ENCODE results near the gene NRXN2.

DNA sequence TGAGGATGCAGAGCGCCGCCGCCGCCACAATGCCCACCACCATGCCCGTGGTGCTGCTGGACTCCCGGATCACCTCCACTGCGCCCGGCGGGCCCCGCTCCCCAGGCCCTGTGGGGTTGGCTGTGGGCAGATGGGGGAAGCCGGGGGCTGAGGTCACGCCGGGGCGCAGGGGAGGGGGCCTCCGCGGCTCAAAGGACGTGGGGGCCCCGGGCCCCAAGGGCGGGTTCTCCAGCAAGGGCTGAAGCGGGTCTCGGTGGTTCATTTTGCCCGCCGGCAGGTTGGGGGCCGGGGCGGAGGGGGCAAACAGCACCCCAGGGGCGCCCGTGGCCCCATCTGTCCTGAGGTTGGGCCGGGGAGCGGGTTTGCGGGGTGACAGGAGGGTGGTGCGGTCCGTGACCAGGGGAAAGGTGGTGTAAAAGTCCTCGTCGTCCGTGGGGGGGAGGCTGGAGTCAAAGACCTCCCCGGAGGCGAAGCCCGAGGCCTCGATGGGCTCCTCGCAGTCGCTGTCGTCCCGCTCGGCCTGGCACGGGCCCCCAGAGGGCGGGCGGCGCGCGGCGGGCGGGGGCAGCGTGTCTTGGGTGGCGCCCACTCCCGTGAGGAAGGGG, 115.5 kb downstream of the NRXN2 start:
- TF ChIP-seq, protein P1, sequence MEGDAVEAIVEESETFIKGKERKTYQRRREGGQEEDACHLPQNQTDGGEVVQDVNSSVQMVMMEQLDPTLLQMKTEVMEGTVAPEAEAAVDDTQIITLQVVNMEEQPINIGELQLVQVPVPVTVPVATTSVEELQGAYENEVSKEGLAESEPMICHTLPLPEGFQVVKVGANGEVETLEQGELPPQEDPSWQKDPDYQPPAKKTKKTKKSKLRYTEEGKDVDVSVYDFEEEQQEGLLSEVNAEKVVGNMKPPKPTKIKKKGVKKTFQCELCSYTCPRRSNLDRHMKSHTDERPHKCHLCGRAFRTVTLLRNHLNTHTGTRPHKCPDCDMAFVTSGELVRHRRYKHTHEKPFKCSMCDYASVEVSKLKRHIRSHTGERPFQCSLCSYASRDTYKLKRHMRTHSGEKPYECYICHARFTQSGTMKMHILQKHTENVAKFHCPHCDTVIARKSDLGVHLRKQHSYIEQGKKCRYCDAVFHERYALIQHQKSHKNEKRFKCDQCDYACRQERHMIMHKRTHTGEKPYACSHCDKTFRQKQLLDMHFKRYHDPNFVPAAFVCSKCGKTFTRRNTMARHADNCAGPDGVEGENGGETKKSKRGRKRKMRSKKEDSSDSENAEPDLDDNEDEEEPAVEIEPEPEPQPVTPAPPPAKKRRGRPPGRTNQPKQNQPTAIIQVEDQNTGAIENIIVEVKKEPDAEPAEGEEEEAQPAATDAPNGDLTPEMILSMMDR (conservative IDR thresholded peaks at IDR 0.05): no peak
- TF ChIP-seq ZFX (IDR thresholded peaks at IDR 0.05): no peak

Data from C4-2B (cell line).